GM23338 (cell line): ENCODE data around the gene BOK. TPM values are rescaled to one million over a fixed set of nuclear protein-coding genes. Genes with fewer than 3 reads are reported as not detected.
A peak's percentile ranks its signal among the peaks of the same experiment; 100 is the strongest.

Experiments used
- ATAC-seq: fragments of 200-7000 bp; cut with Tn5 transposase; 3 replicates; pipeline ENCODE4 v1.9.1; 2020
- DNase-seq: peaks from one replicate; pipeline ENCODE4 v3.0.0-alpha.2; 2015; ENCODE audit warnings: low spot score
- H2AFZ ChIP-seq: fragments of 200-600 bp; sonication (generic); 2 replicates; pipeline ENCODE4 v1.8.0; 2016; ENCODE audit warnings: antibody characterized with exemption, mild to moderate bottlenecking, moderate library complexity
- H3F3A ChIP-seq: fragments of 200-600 bp; sonication (generic); replicated peaks from 2 replicates; pipeline ENCODE4 v1.8.0; 2017; ENCODE audit warnings: antibody characterized with exemption, mixed run types, low read depth
- H3K27ac ChIP-seq: fragments of 200-600 bp; sonication (generic); 2 replicates; pipeline ENCODE4 v1.6.1; 2016; ENCODE audit warnings: low read depth
- H3K27me3 ChIP-seq: fragments of 200-600 bp; sonication (generic); 2 replicates; pipeline ENCODE4 v1.8.0; 2016; ENCODE audit warnings: mild to moderate bottlenecking, mixed run types, moderate library complexity; ENCODE audit not compliant: insufficient read depth
- H3K36me3 ChIP-seq: fragments of 200-600 bp; sonication (generic); 2 replicates; pipeline ENCODE4 v1.8.0; 2016; ENCODE audit warnings: mild to moderate bottlenecking; ENCODE audit not compliant: insufficient read depth
- H3K4me1 ChIP-seq: fragments of 200-600 bp; sonication (generic); 2 replicates; pipeline ENCODE4 v1.8.0; 2016; ENCODE audit warnings: mild to moderate bottlenecking, moderate library complexity; ENCODE audit not compliant: insufficient read depth
- H3K4me2 ChIP-seq: fragments of 200-600 bp; sonication (generic); 2 replicates; pipeline ENCODE4 v1.7.1; 2017; ENCODE audit warnings: mixed run types
- H3K4me3 ChIP-seq: fragments of 200-600 bp; sonication (generic); 2 replicates; pipeline ENCODE4 v1.6.1; 2016; ENCODE audit warnings: mixed run types
- H3K79me2 ChIP-seq: fragments of 200-600 bp; sonication (generic); replicated peaks from 2 replicates; pipeline ENCODE4 v1.8.0; 2017; ENCODE audit warnings: mild to moderate bottlenecking; ENCODE audit not compliant: insufficient read depth
- H3K9me2 ChIP-seq: fragments of 200-600 bp; sonication (generic); 2 replicates; pipeline ENCODE4 v1.8.0; 2017; ENCODE audit not compliant: insufficient read depth
- H4K20me1 ChIP-seq: fragments of 200-600 bp; sonication (generic); replicated peaks from 2 replicates; pipeline ENCODE4 v1.8.0; 2017; ENCODE audit warnings: mild to moderate bottlenecking; ENCODE audit not compliant: insufficient read depth
- H3K27ac Mint-ChIP-seq: 2 replicates; pipeline ENCODE4 v1.8.0; 2020; ENCODE audit warnings: inconsistent platforms, mild to moderate bottlenecking, moderate library complexity, mixed read lengths
- H3K27me3 Mint-ChIP-seq: 3 replicates; pipeline ENCODE4 v1.8.0; 2022; ENCODE audit warnings: low read depth, mild to moderate bottlenecking, moderate library complexity, mixed read lengths, inconsistent platforms; ENCODE audit not compliant: insufficient read depth, poor library complexity
- H3K36me3 Mint-ChIP-seq: 3 replicates; pipeline ENCODE4 v1.8.0; 2021; ENCODE audit warnings: low read depth, mild to moderate bottlenecking, inconsistent platforms, moderate library complexity, mixed read lengths
- H3K4me1 Mint-ChIP-seq: 3 replicates; pipeline ENCODE4 v1.8.0; 2020; ENCODE audit warnings: mild to moderate bottlenecking, inconsistent platforms, mixed read lengths
- H3K4me3 Mint-ChIP-seq: 3 replicates; pipeline ENCODE4 v1.8.0; 2021; ENCODE audit warnings: moderate library complexity, mild to moderate bottlenecking, inconsistent platforms, mixed read lengths
- H3K9me3 Mint-ChIP-seq: 3 replicates; pipeline ENCODE4 v1.8.0; 2020; ENCODE audit warnings: moderate library complexity, mild to moderate bottlenecking, inconsistent platforms, mixed read lengths
- CREB1 ChIP-seq: fragments of 250-450 bp; sonication (Bioruptor Pico); IDR thresholded peaks from 2 replicates; pipeline ENCODE4 v1.5.0; 2020; ENCODE audit warnings: low read depth, mild to moderate bottlenecking, moderate library complexity
- CTCF ChIP-seq, 2 experiments: fragments of 200-600 bp in 1 of 2; sonication (generic) in 1 of 2; conservative IDR thresholded peaks; 2 replicates each; pipeline versions ENCODE4 v1.5.1 to v1.6.1; 2016 to 2017; ENCODE audit warnings: antibody characterized with exemption in 2 of 2, low read depth in 2 of 2, mild to moderate bottlenecking in 2 of 2, moderate library complexity in 1 of 2
- ETS1 ChIP-seq: IDR thresholded peaks from 2 replicates; pipeline ENCODE4 v1.6.1; 2016; ENCODE audit warnings: antibody characterized with exemption
- EZH2 ChIP-seq: fragments of 200-600 bp; sonication (generic); IDR thresholded peaks from one replicate; pipeline ENCODE4 v1.8.0; 2017; ENCODE audit warnings: antibody characterized with exemption, mild to moderate bottlenecking, low read depth; ENCODE audit not compliant: unreplicated experiment
- EZH2phosphoT487 ChIP-seq: fragments of 200-600 bp; sonication (generic); IDR thresholded peaks from one replicate; pipeline ENCODE4 v1.8.1; 2018; ENCODE audit warnings: antibody characterized with exemption; ENCODE audit not compliant: unreplicated experiment
- JUNB ChIP-seq: IDR thresholded peaks from one replicate; pipeline ENCODE4 v1.6.1; 2016; ENCODE audit warnings: antibody characterized with exemption; ENCODE audit not compliant: unreplicated experiment
- NANOG ChIP-seq: IDR thresholded peaks from 2 replicates; pipeline ENCODE4 v1.6.1; 2016; ENCODE audit warnings: antibody characterized with exemption, borderline replicate concordance
- POLR2AphosphoS5 ChIP-seq: IDR thresholded peaks from 2 replicates; pipeline ENCODE4 v1.6.1; 2016; ENCODE audit warnings: antibody characterized with exemption, low read depth
- REST ChIP-seq: IDR thresholded peaks from one replicate; pipeline ENCODE4 v1.6.1; 2018; ENCODE audit warnings: antibody characterized with exemption; ENCODE audit not compliant: unreplicated experiment
- STAT1 ChIP-seq: IDR thresholded peaks from one replicate; pipeline ENCODE4 v1.6.1; 2016; ENCODE audit warnings: antibody characterized with exemption; ENCODE audit not compliant: unreplicated experiment
- ZNF114 ChIP-seq: fragments of 250-450 bp; sonication (Bioruptor Pico); IDR thresholded peaks from 2 replicates; pipeline ENCODE4 v1.5.0; 2020; ENCODE audit warnings: mild to moderate bottlenecking, moderate library complexity
- ZNF331 ChIP-seq: fragments of 250-450 bp; sonication (Bioruptor Pico); IDR thresholded peaks from 2 replicates; pipeline ENCODE4 v1.5.0; 2020; ENCODE audit warnings: low read depth, mild to moderate bottlenecking, moderate library complexity
- ZNF462 ChIP-seq: fragments of 250-450 bp; sonication (Bioruptor Pico); IDR thresholded peaks from 2 replicates; pipeline ENCODE4 v1.5.0; 2020; ENCODE audit warnings: mild to moderate bottlenecking, moderate library complexity
- polyA plus RNA-seq: library from polyadenylated mRNA; unstranded; fragments of >200 nt; fragmentation: Nextera tagmentation; extraction: Ambion mirVana; gene quantifications from 2 replicates; pipeline ENCODE4 v1.2.1, GENCODE V29; 2016
- total RNA-seq: library from RNA; depleted of rRNA; stranded (reverse); fragments of >200 nt; shearing (Covaris generic); gene quantifications from 2 replicates; pipeline ENCODE4 v1.2.3, GENCODE V29; 2014

The BOK gene
- total and polyA plus RNA-seq, 2 experiments from 2014 or later: 13.5 to 36.7 TPM

- Mint-ChIP-seq H3K27me3 (peaks cover 9% of the 10 kb centered on the region), H3K4me1 (peaks cover under 1% of the 10 kb centered on the region; the same call in 2 of the 3 replicates), H3K27ac (no peak overlapping the region), H3K9me3 (no peaks in the 10 kb centered on the region), H3K4me3 (no peak overlapping the region), H3K36me3 (no peaks in the 10 kb centered on the region; the same call in 2 of the 3 replicates)
- H2AFZ ChIP-seq: no peak overlapping the region
- H3K27me3 ChIP-seq: no peaks in the 10 kb centered on the region
- H3K4me2 ChIP-seq: no peak overlapping the region
- TF ChIP-seq ZNF462 (no peak), NANOG (no peak), EZH2phosphoT487 (no peak), REST (no peak), ETS1 (no peak), ZNF331 (CRISPR knock-in tag) (no peak), JUNB (no peak), CREB1 (CRISPR knock-in tag) (no peak), POLR2AphosphoS5 (no peak), ZNF114 (no peak), EZH2 (no peak), CTCF (conservative IDR thresholded peaks at IDR 0.05; ENCODE audit: low read depth in 2 of 2) (no peak), STAT1 (no peak)
- H3K36me3 ChIP-seq: no peaks in the 10 kb centered on the region
- no peaks in the 10 kb centered on the region for H3K9me2 ChIP-seq
- DNase-seq: no peak
- H3K27ac ChIP-seq: no peak overlapping the region
- no peak overlapping the region for H3K4me3 ChIP-seq
- no peaks in the 10 kb centered on the region; the same call in 1 of the 2 replicates for H3K79me2 ChIP-seq
- H4K20me1 ChIP-seq: peaks cover 14% of the 10 kb centered on the region
- ATAC-seq: peak; percentile 47
- no peaks in the 10 kb centered on the region for H3K4me1 ChIP-seq
- H3F3A ChIP-seq: no peaks in the 10 kb centered on the region
Observed at GRCh38 chr2:241565411-241565810, 6.9 kb downstream of the BOK start.
